ENCODE data around the gene AATK.

GRCh38 chr17:81076141-81076679 is 89.8 kb downstream of the AATK start:
- TF ChIP-seq, protein P1, sequence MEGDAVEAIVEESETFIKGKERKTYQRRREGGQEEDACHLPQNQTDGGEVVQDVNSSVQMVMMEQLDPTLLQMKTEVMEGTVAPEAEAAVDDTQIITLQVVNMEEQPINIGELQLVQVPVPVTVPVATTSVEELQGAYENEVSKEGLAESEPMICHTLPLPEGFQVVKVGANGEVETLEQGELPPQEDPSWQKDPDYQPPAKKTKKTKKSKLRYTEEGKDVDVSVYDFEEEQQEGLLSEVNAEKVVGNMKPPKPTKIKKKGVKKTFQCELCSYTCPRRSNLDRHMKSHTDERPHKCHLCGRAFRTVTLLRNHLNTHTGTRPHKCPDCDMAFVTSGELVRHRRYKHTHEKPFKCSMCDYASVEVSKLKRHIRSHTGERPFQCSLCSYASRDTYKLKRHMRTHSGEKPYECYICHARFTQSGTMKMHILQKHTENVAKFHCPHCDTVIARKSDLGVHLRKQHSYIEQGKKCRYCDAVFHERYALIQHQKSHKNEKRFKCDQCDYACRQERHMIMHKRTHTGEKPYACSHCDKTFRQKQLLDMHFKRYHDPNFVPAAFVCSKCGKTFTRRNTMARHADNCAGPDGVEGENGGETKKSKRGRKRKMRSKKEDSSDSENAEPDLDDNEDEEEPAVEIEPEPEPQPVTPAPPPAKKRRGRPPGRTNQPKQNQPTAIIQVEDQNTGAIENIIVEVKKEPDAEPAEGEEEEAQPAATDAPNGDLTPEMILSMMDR (IDR thresholded peaks at IDR 0.05) = no peak
- TF ChIP-seq POLR2A (IDR thresholded peaks at IDR 0.05) = no peak

Data from thyroid gland (tissue), 4 donors.